NCI-H345 (cell line): Measurements from ENCODE around the gene AGRN.
"Not testable (repeated sequence)": the region's sequence is repeated elsewhere in the genome, so short reads cannot be mapped to it uniquely, and the experiment has no call there.

Experiments
- DNase-seq: peaks from one replicate; lab custom pipeline; 2025; lab: John Stamatoyannopoulos, UW

The AGRN gene

GRCh38 chr1:1001057-1001783 is 18.7 kb upstream of the AGRN start:
- DNase-seq, result no peak

GRCh38 chr1:1003618-1004419 is 16.1 kb upstream of the AGRN start:
- no peak for DNase-seq

- no peak for DNase-seq
These were observed 15.5 kb upstream of the AGRN start for GRCh38 chr1:1004420-1004779.

DNA sequence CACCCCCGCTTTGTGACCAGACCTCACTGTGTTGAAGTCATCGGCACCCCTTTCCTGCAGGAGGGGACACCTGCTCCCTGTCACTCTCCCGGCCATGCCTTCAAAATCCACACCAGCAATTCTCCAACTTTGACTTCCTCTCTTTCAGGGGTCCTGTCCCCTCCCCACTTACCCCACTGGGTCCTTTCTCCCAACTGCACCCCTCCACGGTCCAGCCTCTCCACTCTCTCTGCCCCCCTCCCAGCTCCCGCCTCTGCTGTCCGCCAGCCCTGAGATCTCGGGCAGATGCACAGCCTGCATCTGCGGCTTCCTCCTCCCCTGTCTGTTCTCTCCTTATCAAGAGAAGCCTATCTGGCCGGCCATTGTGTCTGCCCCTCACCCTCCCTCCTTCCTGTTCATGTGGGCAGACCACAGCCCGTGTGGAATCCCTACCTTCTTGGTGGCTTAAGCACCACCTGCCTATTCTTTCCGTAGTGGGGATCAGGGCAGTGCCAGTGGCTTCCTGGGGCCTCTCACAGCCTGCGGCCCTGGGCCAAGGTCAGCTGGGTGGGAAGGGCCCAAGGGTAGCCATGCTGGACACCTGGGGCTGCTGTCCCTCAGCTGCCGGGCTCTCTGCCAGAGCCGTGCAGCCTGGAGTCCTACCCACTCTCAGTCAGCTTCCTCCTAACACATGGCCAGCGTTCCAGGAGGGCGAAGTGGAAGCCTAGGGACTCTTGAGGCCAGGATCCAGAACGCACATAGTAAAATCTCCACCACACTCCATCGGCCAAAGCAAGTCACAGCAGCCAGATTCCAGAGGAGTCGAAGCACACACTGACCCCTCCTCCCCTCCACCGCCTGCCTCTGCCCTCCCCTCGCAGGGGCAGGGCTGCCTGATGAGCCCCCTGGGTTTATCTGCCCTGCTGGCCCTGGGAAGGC is 14.9 kb upstream of the AGRN start:
- DNase-seq, result peak; percentile 16

DNA sequence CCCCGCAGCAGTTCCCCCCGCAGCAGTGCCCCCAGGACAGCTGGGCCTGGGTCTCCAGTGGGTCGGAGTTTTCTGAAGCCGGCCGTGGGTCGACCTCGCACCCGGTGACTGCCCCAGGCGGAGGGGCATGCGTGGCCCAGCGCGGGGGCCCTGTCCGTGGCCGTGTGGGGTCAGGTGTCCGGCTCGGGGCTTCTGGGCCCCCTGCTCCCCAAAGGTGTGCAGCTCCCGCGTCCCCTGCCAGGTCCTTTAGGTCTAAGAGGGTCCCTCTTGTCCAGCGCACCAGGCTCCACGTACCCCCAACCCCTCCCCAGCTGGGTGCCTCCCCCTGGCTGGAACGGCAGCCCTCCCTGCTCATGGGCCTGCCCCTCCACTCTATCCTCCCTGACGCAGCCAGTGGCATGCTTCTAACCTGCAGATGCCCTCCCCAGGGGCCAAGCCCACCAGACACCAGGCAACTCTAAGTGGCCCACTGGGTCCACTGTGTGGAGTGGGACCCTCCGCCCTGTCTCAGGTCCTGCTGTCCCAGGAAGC is 14.1 kb upstream of the AGRN start:
- DNase-seq, result no peak

- DNase-seq, result no peak
These were observed 13.4 kb upstream of the AGRN start for GRCh38 chr1:1006305-1007159.

GRCh38 chr1:1010131-1010530 is 9.8 kb upstream of the AGRN start:
- not testable (repeated sequence) for DNase-seq

- no peak for DNase-seq
These were observed 8.4 kb upstream of the AGRN start for GRCh38 chr1:1011396-1011949.

GRCh38 chr1:1012736-1013104 is 7.2 kb upstream of the AGRN start:
- DNase-seq, result not testable (repeated sequence)

DNA sequence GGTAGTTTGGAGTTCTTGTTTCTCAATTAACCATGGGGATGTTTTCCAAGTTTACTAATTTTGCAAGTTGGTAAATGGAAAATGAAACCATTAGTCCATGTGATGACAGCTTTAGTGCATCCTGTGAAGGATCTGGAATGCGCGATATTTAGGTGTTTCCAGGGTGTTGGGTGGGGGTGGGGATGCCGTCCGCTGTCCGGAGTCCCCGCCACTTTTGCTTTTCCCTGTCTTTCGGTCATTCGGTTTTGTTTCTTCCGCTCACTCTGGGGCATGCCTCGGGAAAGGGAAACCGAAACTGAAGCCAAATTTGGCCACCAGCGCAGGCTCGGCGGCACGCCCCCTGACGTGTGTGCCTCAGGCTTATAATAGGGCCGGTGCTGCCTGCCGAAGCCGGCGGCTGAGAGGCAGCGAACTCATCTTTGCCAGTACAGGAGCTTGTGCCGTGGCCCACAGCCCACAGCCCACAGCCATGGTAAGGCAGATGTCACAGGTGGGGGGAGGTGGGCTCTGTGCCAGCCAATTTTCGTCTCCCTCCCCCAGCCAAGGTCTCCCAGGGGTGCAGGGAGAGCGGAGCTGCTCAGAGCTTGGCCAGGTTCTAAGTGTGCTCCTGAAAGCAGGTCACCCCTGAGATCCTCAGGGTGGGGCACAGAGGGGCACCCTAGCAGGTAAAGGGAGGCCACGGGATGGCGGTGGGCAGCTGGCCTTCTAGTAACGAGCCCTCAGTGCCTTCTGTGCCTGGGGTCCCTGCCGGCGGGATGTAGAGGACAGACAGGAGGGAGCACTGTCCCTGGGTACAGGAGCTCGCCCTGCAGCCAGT is 6.6 kb upstream of the AGRN start, which contains the start of gene ISG15:
Gene ISG15, plus strand, starts transcription at position 393 of the 817 bp plus-strand sequence. Its CDS starts 77 bp downstream, at position 470.
- DNase-seq, result peak; percentile 78

DNA sequence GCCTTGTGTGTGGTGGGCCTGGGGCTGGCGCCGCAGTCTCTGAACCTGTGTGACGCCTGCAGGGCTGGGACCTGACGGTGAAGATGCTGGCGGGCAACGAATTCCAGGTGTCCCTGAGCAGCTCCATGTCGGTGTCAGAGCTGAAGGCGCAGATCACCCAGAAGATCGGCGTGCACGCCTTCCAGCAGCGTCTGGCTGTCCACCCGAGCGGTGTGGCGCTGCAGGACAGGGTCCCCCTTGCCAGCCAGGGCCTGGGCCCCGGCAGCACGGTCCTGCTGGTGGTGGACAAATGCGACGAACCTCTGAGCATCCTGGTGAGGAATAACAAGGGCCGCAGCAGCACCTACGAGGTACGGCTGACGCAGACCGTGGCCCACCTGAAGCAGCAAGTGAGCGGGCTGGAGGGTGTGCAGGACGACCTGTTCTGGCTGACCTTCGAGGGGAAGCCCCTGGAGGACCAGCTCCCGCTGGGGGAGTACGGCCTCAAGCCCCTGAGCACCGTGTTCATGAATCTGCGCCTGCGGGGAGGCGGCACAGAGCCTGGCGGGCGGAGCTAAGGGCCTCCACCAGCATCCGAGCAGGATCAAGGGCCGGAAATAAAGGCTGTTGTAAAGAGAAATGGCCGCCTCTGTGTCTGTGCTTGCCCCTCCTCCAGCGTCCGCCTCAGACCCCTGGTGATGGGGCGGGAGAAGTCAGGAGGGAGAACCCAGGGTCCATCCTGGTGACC is 5.8 kb upstream of the AGRN start:
- DNase-seq, result no peak

DNA sequence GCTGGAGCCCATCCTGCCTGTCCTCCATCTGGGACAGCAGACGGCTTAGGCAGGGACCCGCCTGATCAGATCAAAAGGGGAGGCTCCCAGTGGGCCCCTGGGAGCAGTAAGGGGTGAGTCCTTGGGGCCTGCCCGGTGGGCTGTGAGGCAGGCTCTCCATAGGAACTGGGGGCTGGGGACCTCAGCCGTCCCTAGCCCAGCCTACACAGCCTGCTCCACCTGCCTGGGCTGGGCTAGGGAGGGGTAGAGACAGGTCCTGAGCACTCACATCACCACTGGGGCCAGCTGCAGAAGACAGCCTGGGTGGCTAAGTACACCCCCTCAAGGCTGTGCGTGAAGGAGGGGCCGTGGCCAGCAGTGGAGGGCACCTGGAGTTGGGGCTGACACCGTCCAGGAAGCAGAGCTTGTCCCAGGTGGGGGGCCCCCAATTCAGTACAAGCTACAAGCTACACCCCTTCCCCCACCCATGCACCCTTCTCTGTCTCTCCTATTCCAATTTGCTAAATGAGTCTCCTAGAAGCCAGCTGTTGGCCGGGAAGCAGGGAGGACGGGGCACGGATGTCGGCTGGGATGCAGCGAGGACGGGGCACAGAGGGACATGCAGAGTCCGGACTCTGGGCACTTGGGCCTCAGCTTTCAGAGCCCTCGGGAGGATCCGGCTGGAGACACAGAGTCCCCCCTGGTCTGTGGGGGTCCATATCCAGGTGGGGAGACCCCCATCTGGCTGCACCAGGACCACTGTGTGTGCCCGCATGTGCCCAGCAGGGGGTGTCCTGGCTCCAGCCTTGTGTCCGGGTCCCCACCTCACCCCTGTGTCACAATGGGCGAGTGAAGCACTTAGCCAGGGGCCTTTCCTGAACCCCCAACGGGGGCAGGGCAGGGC is 4.9 kb upstream of the AGRN start:
- no peak for DNase-seq

DNA sequence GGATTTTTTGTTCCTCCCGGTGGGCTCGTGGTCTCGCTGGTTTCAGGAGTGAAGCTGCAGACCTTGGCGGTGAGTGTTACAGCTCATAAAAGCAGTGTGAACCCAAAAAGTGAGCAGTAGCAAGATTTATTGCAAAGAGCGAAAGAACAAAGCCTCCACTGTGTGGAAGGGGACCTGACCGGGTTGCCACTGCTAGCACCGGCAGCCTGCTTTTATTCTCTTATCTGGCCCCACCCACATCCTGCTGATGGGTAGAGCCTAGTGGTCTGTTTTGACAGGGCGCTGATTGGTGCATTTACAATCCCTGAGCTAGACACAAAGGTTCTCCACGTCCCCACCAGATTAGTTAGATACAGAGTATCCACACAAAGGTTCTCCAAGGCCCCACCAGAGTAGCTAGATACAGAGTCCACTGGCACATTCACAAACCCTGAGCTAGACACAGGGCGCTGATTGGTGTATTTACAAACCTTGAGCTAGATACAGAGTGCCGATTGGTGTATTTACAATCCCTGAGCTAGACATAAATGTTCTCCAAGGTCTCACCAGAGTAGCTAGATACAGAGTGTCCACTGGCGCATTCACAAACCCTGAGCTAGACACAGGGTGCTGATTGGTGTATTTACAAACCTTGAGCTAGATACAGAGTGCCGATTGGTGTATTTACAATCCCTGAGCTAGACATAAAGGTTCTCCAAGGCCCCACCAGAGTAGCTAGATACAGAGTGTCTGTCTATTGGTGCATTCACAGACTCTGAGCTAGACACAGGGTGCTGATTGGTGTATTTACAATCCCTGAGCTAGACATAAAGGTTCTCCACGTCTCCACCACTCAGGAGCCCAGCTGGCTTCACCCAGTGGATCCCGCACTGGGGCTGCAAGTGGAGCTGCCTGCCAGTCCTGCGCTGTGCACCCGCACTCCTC is 2.3 kb upstream of the AGRN start:
- not testable (repeated sequence) for DNase-seq

- not testable (repeated sequence) for DNase-seq
These were observed 1.6 kb upstream of the AGRN start for GRCh38 chr1:1018321-1018685.

GRCh38 chr1:1019122-1019999 is 559 bp upstream of the AGRN start:
- peak; percentile 80 for DNase-seq

DNA sequence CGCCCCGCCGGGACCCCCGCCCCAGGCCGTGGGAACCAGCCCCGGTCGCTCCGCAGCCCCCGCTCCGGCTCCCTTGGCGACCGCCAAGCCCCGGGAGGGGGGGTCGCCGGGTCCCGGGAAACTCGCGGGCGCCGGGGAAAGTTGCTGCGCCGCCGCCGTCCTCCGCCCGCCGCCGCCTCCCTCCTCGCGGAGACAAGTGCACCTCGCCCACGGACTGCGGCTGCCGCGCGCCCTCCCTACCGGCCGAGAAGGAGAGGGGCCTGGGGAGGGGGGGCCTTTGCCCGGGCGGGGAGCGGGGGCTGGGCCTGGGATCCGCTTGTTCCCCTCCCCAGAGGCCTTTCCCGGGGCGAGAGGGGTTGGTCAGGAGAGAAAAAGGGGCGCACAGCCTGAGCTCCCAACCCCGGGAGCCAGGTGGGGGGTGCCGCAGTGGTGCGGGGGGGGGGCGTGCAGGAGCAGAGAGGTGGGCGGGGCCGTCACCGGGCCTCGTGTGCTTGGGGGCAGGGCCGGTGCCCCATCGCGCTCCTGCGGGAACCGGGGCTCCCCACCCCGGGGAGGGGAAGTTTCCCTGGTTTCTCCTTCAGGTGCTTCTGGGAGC is 592 bp downstream of the AGRN start:
- peak; percentile 29 for DNase-seq
